Measurements from ENCODE around the gene ARHGAP6. TPM values are rescaled to one million over a fixed set of nuclear protein-coding genes. Genes with fewer than 3 reads are reported as not detected.

The ARHGAP6 gene
- total and polyA plus RNA-seq, 9 donors: 14.1 to 32.9 (median 20.3) TPM

- Histone ChIP-seq H3K36me3 (no peaks in the 10 kb centered on the region), H3K27ac (no peak overlapping the region), H3K9me3 (no peaks in the 10 kb centered on the region), H3K4me3 (no peak overlapping the region), H3K4me1 (ENCODE audit: insufficient read depth) (no peaks in the 10 kb centered on the region), H3K27me3 (no peaks in the 10 kb centered on the region)
- DNase-seq: no peak
- TF ChIP-seq EP300 (IDR thresholded peaks at IDR 0.05): no peak
- no peak for TF ChIP-seq POLR2A (IDR thresholded peaks at IDR 0.05)
- no peak for TF ChIP-seq CTCF (IDR thresholded peaks at IDR 0.05)
- WGBS, 3 donors: 66 to 77% (median 70%) methylated on average over 4 of the region's 4 CpGs
- intact Hi-C loops (cut with DNase I): no loop called here
These were observed 560.6 kb downstream of the ARHGAP6 start for GRCh38 chrX:11105080-11105479.

- Histone ChIP-seq H3K27ac (no peak overlapping the region), H3K4me3 (no peak overlapping the region), H3K27me3 (no peaks in the 10 kb centered on the region), H3K4me1 (ENCODE audit: insufficient read depth) (no peaks in the 10 kb centered on the region), H3K9me3 (no peaks in the 10 kb centered on the region), H3K36me3 (no peaks in the 10 kb centered on the region)
- intact Hi-C loops (cut with DNase I): no loop called here
- WGBS, 3 donors: 69 to 74% (median 72%) methylated on average over 2 of the region's 2 CpGs
- TF ChIP-seq EP300 (IDR thresholded peaks at IDR 0.05): no peak
- DNase-seq: no peak
These were observed 562.0 kb downstream of the ARHGAP6 start for GRCh38 chrX:11103751-11104150.

GRCh38 chrX:11103006-11103405, 562.7 kb downstream of the ARHGAP6 start:
- Histone ChIP-seq H3K4me3 (no peak overlapping the region), H3K27ac (no peak overlapping the region), H3K9me3 (no peaks in the 10 kb centered on the region), H3K27me3 (no peaks in the 10 kb centered on the region), H3K36me3 (no peaks in the 10 kb centered on the region), H3K4me1 (ENCODE audit: insufficient read depth) (no peaks in the 10 kb centered on the region)
- 79 to 91% (median 90%) methylated on average over 3 of the region's 3 CpGs for WGBS, 3 donors
- intact Hi-C loops (cut with DNase I): no loop called here
- DNase-seq: no peak
- TF ChIP-seq POLR2A (IDR thresholded peaks at IDR 0.05): no peak
- no peak for TF ChIP-seq CTCF (IDR thresholded peaks at IDR 0.05)
- no peak for TF ChIP-seq EP300 (IDR thresholded peaks at IDR 0.05)

- TF ChIP-seq EP300 (IDR thresholded peaks at IDR 0.05) (no peak), POLR2A (IDR thresholded peaks at IDR 0.05) (no peak), CTCF (IDR thresholded peaks at IDR 0.05) (peak in 1 of 3 donors; percentile 34)
- Histone ChIP-seq H3K27me3 (no peaks in the 10 kb centered on the region), H3K9me3 (no peaks in the 10 kb centered on the region), H3K4me3 (no peak overlapping the region), H3K36me3 (no peaks in the 10 kb centered on the region), H3K4me1 (ENCODE audit: insufficient read depth) (no peaks in the 10 kb centered on the region), H3K27ac (no peak overlapping the region)
- intact Hi-C loops (cut with DNase I): no loop called here
- 31 to 36% (median 31%) methylated on average over 10 of the region's 10 CpGs for WGBS, 3 donors
- peak in 4 of 5 donors; percentile 14 to 50 (median 22) for DNase-seq
These were observed 565.3 kb downstream of the ARHGAP6 start for GRCh38 chrX:11100281-11101035.

- Histone ChIP-seq H3K27me3 (no peaks in the 10 kb centered on the region), H3K27ac (no peak overlapping the region), H3K4me1 (ENCODE audit: insufficient read depth) (no peaks in the 10 kb centered on the region), H3K36me3 (no peaks in the 10 kb centered on the region), H3K9me3 (no peaks in the 10 kb centered on the region), H3K4me3 (no peak overlapping the region)
- no peak for DNase-seq
- intact Hi-C loops (cut with DNase I): no loop called here
- TF ChIP-seq EP300 (IDR thresholded peaks at IDR 0.05) (no peak), POLR2A (IDR thresholded peaks at IDR 0.05) (no peak), CTCF (IDR thresholded peaks at IDR 0.05) (no peak)
These were observed 566.3 kb downstream of the ARHGAP6 start for GRCh38 chrX:11099465-11099864.

Data from ovary (tissue), 9 donors.